CD4-positive, alpha-beta T cell treated with Interleukin-15 for 4 hours (primary cell): ENCODE results near the gene IFNE.
"Not testable (repeated sequence)": the region's sequence is repeated elsewhere in the genome, so short reads cannot be mapped to it uniquely, and the experiment has no call there.

Experiments used
- DNase-seq: peaks from one replicate; pipeline ENCODE4 v3.0.0-alpha.2; 2020; ENCODE audit warnings: low spot score

The IFNE gene

DNA sequence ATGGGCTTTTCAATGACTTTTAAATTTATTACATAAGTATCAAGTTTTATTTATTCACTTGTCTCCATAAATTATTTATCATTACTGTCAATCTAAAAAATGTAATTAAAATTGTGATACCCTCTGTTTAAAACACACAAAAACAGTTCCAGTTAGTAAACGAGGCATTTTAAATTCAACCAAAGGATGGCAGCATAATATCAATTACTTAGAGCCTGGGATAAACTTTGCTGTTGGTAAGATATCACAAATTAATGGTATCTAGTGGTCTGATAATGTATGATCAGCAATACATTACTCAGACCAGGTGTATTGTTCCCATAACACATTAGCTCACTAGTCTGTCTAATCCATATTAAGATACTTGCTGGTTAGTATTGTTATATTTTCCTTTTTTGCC lies 9.6 kb upstream of the IFNE start:
- no peak for DNase-seq

DNA sequence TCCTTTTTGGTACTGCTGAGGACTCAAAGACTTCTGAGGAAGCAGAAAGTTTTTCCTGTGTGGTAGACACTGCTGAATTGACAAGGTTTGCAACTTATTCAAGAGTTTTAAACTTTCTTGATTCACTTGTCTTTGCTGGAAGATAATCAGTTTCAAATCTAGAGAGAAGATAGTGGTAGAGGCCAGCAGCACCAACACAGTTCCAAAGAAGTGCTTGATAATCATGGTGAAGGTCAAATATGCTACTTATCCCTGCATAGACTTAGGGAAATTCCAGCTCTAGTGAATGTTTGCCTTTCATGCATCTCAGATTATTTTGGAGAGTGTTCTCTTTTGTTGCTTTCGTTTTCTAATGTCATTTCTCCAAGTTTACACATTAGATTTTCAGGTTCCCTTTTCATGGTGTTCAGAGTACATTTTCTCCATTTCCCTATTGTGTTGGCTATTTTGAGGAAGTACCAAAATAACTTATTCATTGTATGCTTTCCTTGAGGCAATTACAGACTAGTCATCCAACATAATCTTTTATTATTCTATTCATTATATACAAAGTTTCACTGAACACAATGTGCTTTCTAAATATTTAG lies 550 bp downstream of the IFNE start:
- no peak for DNase-seq

DNA sequence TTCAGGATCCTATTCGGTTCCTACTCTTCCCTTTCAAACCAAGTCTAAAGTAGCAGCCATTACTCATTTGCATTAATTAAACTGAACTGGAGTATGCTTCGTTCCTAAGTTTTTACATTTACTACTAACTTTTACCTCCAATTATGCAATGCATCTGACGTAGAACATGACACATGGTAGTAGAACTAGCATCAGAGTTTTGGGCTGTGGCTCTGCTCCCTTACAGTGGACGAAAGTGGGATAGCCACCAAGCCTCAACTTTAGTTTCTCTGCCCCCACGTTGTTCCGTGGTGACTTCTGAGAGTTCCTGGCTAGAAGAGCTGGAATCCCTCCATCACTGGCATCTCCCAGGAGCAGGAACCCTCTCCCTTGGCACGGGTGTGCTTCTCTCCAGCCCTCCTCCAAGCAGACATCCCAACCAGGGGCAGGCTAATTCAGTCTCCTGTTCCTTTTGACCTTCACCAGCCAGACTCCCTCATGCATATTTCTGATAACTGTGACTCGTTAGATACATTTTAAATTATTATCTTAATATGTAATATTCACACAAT lies 2.9 kb downstream of the IFNE start:
- no peak for DNase-seq

DNA sequence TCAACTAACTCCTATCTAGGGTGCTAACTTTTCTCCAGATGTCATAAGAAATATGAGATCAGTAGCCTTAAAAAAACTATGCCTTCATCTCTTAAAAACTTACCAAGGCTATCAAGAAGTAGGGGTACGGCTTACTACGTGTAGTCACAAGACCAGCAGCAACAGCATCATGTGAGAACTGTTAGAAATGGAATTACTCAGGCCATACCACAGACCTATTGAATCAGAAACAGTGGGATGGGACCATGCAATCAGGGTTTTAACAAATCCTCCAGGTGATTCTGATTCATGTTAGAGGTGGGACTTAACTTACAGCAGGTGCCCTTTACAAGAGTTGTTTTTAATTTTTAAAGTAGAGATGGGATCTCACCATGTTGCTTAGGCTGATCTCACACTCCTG lies 4.6 kb downstream of the IFNE start:
- no peak for DNase-seq

DNA sequence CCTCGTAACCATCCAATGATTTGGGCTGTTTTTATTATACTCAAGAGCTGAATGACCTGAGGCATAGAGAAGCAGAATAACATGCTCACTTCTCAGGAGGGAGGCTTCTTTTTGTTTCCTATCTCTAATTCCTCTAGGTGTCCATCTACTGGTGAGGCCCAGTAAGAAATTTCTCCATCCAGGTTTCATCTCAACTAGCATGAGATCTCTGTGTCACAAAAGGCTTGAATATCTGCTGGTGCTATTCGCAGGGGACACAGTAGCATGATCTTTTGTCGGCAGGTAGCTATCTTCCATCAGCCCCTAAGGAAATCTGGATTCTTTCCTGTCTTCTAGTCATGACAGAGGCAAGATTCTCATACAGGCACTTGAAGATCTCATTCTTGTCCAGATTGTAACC lies 8.9 kb downstream of the IFNE start:
- no peak for DNase-seq

DNA sequence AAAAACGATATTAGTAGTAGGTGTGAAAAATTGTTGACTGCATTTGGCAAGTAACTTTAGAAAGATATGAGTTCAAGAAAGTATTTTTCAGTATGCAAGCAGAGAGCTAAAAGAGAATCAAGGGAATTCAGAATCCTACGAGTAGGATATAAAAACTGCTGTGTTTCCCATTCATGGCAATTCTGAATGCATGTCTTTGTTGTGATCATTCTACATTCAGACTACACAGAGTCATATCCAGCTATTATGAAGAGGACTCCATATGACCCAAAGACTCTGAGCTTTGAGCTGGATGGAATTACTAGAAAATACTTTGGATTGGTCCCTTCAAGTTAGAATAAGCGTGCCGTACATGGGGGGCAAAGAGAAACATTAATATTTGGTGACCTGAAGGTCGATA lies 12.0 kb downstream of the IFNE start:
- no peak for DNase-seq

DNA sequence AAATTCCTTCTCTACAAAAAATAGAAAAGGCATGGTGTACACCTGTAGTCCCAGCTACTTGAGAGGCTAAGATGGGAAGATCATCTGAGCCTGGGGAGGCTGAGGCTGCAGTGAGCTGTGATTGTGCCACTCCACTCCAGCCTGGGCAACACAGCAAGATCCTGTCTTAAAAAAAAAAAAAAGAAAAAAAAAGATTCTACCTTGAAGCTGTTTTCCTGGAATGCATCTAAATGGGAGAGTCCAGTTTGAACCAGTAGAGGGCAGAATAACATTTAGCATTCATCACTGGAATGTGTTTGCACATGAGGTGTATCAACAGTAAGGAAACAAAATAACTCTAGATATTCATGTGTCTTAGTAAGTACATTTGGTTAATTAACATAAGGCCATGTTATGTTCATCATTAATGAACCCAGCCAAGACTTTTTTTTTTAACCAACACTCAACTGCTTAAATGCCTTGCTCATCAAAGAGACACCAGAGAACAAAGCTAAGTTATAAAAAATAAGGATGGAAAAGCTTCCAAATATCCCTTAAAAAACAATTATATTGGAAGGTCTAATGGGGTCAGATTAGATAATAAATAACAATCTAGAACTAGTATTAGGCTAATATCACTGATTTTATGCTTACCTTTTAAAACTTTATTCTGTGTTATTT lies 16.1 kb downstream of the IFNE start:
- DNase-seq = peak; percentile 63

DNA sequence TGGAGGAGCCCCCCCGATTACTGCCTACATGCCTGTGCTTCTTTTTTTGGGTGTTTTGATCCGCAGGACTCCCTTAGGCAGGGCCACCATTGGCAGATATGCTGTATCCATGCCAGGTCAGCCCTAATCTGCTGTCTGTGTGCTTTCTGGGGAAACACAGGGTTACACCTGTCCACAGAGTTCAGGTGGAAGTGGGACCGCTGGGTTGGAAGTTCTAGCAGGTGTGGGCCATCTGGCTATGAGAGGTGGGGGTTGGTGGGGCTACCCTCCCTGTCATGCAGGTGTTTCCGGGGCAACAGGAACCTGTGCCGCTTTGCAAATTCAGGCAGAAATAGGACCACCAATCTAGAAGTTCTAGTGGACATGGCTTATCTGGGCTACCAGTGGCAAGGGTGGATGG lies 17.0 kb downstream of the IFNE start:
- DNase-seq = no peak

DNA sequence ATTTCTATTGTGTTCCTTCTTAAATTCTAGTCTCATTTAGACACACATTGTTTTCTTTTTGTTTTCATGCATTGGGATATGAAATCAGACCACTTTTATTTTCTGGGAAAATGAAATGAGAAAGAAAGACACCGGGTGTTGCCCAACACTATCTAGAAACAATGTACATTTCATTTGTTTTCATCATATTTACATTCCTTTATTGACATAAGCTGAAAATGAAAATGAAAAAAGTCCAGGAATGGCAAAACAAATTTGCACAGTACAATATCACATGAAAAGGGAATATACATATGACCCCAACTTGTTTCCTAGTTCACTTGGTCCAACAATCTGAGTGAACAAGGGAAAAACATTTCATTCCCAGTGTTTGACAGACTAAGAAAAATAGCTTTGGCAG lies 20.7 kb downstream of the IFNE start:
- no peak for DNase-seq

DNA sequence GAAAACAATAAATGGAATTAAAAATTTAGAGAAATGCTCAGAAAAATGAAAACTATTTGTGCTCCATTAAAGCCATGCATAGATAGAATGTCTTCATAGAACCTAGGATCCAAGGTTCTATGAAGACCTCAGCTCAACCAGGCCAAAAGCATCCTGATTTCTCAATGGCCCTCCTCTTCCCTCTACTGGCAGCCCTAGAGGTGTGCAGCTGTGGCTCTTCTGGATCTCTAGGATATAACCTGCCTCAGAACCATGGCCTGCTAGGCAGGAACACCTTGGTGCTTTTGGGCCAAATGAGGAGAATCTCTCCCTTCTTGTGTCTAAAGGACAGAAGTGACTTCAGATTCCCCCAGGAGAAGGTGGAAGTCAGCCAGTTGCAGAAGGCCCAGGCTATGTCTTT lies 26.8 kb downstream of the IFNE start:
- peak; percentile 28 for DNase-seq

DNA sequence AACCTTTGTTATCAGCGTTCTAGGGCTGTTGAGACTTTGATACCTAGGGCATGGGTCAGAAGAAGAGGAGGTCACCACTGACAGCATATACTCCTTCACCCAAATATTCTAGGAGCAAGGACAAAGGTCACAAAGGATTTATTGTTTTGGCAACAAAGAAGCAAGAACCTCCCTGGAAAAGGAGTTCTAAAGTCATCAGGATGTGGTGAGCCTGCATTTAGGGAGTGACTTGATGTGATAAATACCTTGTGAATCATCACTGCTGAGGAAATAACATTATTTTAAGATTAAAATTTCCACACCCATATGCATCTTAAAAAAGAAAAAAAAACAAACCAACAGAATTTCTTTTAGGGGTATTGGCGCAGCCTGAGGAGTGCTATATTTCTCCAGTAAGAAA lies 28.0 kb downstream of the IFNE start:
- no peak for DNase-seq

DNA sequence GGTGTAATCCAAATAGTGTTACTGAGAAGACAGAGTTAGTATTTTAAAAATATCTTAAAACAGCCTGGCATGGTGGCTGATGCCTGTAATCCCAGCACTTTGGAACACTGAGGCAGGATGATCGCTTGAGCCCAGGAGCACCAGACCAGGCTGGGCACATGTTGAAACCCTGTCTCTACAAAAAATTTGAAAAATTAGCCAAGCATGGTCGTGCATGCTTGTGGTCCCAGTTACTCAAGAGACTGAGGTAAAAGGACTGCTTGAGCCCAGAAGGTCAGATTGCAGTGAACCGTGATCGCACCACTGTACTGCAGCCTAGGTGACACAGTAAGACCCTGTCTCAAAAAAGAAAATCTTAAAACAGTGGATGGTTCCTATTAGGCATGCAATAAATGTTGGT lies 29.4 kb downstream of the IFNE start:
- no peak for DNase-seq

DNA sequence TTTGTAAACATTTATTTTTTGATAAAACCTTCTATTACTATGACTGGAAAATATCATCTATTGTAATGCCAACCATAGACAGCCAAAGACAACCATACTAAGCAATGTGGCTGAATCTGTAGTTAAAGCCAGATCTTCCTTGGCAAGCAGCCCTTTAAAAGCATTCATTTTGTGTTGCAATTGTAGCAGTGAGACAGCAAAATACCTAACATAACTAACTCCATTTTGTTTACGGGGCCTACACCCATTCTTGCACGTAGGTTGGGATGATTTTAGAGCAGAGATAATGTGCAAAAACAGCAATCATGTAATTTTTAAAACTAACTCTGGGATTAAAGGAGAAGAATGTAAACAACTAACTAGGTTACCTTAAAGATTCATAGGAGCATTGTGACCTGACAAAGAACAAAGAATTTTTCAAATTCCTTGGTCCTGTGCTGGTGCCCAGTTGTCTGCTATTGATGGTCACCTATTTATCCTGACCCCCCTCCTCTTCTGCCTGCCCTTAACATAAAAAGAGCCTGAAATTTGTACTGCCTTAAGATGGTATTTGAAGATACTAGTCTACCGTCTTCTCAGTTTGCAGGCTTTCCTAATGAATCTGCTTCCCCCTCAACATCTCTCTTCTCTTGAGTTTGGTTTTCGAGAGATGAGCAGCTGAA lies 31.2 kb downstream of the IFNE start:
- no peak for DNase-seq

DNA sequence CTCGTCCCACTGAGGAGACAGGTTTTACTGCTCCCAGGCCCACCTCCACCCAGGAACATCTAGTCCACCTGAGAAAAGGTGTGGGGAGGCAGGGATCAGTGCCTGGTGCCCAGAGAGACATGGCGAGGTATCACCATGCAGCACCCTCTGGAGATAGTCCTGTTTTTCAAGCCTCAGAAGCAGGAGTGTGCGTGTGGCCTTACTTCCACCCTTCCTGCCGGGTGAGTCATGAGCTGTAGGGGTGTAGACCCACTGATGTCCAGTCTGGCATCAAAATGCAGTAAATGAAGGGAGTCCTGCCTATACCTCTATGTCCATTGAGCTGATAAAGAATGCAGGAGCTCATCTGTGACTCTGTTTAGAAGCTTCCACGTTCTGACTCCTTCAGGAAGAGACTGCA lies 32.8 kb downstream of the IFNE start:
- DNase-seq = not testable (repeated sequence)

DNA sequence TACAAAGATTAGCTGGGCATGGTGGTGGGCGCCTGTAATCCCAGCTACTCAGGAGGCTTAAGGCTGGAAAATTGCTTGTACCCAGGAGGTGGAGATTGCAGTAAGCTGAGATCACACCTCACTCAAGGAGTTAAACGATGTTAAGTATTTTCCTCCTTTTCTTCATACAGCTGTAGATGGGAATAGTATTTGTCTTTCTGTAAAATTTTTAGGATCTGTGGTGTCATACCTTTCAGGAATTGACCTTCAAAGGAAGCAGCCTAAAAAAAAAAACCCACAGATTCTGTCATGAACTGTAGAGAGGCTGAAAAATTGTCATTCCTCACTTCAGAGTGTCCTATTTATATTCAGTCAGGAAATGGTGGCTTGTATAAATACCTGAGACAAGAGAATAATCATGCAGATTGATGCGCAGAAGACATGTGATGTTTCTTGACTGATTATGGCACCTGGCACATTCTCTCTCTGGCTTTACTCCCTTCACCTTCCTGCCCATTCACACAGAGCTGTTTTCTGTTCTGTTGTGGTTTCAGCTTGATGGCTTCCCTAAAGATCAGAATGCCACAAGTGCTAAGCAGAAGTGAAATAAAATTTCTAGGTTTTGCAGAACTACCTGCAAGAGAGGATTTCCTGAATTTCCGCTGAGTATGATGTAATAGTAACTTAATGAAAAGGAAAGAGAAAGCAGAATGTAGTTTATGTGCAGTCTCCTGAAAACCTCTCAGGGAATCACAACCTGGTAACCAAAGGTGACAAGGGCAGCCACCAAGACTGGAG lies 38.1 kb downstream of the IFNE start:
- DNase-seq = peak; percentile 46

DNA sequence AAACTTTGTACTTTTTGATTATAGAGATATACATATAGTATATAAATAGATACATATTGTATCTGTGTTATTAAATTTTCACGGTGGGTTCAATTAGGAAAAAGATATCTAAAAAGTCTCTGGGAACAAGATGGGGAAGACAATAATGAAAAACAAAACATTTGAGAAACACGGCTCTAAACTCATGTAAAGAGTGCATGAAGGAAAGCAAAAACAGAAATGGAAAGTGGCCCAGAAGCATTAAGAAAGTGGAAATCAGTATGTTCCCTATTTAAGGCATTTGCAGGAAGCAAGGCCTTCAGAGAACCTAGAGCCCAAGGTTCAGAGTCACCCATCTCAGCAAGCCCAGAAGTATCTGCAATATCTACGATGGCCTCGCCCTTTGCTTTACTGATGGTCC lies 42.0 kb downstream of the IFNE start, which contains the start of gene IFNA1:
TSS of gene IFNA1 (plus strand) at position 301 of the 400 bp plus-strand sequence. CDS start at position 370, 69 bp downstream.
- DNase-seq = no peak

DNA sequence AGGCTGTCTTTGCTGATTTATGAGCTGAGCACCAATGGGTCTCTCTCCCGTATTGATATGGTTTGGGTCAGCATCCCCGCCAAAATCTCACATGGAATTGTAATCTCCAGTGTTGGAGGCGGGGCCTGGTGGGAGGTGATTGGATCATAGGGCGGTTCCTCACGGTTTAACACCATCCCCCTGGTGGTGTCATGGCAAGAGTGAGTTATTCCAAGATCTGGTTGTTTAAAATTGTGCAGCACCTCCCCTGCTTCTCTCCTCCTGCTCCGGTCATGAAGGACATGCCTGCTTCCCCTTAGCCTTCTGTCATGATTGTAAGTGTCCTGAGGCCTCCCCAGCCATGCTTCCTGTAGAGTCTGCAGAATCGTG lies 47.1 kb downstream of the IFNE start:
- not testable (repeated sequence) for DNase-seq

DNA sequence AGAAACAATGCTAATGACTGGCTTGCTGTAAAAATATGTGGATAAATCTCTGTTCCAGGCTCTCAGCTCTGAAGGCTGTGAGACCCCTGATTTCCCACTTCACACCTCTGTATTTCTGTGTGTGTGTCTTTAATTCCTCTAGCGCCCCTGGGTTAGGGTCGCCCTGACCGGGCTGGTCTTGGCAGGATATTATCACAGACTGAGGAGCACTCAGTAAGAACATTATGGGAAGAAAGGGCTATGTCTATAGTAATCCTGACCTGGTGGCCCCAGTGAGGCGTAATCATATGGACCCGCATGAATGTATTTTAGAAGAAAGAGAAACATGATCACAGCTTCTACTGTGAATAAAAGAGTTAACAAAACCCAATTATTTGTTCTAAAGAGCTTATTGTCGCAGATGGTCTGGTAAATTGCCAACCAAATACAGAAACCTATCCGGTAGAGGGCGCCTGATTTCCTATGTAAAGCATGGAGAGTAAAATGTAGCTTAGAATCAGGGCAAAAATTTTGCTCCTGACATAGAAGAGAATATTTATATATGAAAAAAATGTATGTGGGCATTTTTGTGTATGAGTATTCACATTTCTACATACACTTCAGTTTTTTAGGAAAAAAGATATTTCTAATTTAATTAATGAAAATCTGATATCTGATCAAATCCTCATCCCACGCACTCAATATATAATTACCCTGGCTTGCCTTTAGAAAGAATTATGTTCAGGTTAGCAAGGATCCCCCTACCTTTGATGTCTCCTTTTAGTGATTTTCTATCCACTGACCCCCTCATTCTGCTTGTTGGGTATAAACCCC lies 47.7 kb downstream of the IFNE start:
- DNase-seq = peak; percentile 52

DNA sequence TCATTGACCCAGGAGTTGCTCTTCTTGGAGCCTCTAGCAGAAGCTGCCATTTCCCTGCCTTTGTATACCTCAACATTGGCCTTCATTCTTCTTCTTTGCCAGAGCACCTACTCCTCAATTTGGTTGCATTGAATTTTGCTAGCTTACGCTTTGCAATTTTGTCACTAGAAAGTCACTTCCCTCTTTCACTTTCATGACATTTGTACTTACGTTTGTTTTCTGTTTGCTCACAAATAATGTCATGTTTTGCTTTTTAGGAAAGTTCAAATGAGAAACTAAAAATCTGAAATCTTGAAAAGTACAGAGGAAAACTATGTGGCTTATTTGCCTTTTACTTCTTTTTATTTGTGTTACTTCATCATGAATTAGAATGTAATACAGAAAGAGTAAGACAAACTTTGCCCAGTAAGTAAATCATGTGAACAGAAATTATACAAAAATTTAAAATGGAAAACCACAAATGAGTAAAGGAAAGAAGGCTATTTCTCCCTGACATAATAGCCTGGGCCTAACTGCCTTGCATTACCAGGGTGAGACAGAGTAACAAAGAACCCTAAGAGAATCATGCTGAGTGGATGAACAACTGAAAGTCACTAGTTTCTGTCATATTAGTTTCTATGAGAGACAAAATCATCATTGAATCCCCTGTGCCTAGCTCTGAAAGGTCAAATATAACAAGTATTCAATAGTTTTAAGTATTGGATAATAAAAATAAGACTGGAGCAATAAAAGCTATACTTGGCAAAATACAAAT lies 49.3 kb downstream of the IFNE start:
- DNase-seq = no peak
